Parathyroid adenoma (tissue), 2 donors: ENCODE results near the gene EIF6.

Source experiments
- H2AFZ ChIP-seq: fragments of 300-600 bp; sonication (generic); one replicate; pipeline ENCODE4 v1.7.0; 2017; ENCODE audit warnings: antibody characterized with exemption, mild to moderate bottlenecking
- H3K27ac ChIP-seq: fragments of 300-600 bp; sonication (generic); one replicate; pipeline ENCODE4 v1.7.0; 2017
- H3K27me3 ChIP-seq: fragments of 300-600 bp; sonication (generic); one replicate; pipeline ENCODE4 v1.7.0; 2017; ENCODE audit warnings: low read length; ENCODE audit not compliant: control insufficient read depth, insufficient read depth
- H3K36me3 ChIP-seq: fragments of 300-600 bp; sonication (generic); one replicate; pipeline ENCODE4 v1.7.0; 2017; ENCODE audit warnings: low read length; ENCODE audit not compliant: control insufficient read depth, insufficient read depth
- H3K4me1 ChIP-seq: fragments of 300-600 bp; sonication (generic); one replicate; pipeline ENCODE4 v1.7.0; 2017; ENCODE audit warnings: control low read depth
- H3K4me2 ChIP-seq: fragments of 300-600 bp; sonication (generic); one replicate; pipeline ENCODE4 v1.7.0; 2017; ENCODE audit warnings: low read length
- H3K4me3 ChIP-seq: fragments of 300-600 bp; sonication (generic); one replicate; pipeline ENCODE4 v1.7.0; 2017; ENCODE audit warnings: low read depth, low read length
- H3K79me2 ChIP-seq: fragments of 300-600 bp; sonication (generic); one replicate; pipeline ENCODE4 v1.7.0; 2017; ENCODE audit warnings: control low read depth
- H3K9ac ChIP-seq: fragments of 300-600 bp; sonication (generic); one replicate; pipeline ENCODE4 v1.7.0; 2017; ENCODE audit warnings: mild to moderate bottlenecking
- H3K9me3 ChIP-seq: fragments of 300-600 bp; sonication (generic); one replicate; pipeline ENCODE4 v1.7.0; 2017; ENCODE audit warnings: low read length; ENCODE audit not compliant: control insufficient read depth
- CTCF ChIP-seq: fragments of 300-600 bp; sonication (generic); IDR thresholded peaks from one replicate; pipeline ENCODE4 v1.7.0; 2017; ENCODE audit warnings: antibody characterized with exemption, mild to moderate bottlenecking
- donor health status: primary hyperparathyroidism.

The EIF6 gene

GRCh38 chr20:35286077-35286898 lies 1.7 kb upstream of the EIF6 start:
- Histone ChIP-seq H3K9me3 (no peaks in the 10 kb centered on the region), H3K27ac (no peak overlapping the region), H3K4me3 (no peak overlapping the region), H3K4me1 (peaks cover 3% of the 10 kb centered on the region), H2AFZ (no peak overlapping the region), H3K9ac (no peak overlapping the region), H3K36me3 (no peaks in the 10 kb centered on the region), H3K79me2 (peaks cover 14% of the 10 kb centered on the region), H3K27me3 (no peaks in the 10 kb centered on the region), H3K4me2 (no peak overlapping the region)
- TF ChIP-seq CTCF: no peak

- Histone ChIP-seq H3K36me3 (no peaks in the 10 kb centered on the region), H3K9ac (no peak overlapping the region), H3K27ac (no peak overlapping the region), H3K9me3 (no peaks in the 10 kb centered on the region), H3K4me1 (peaks cover 3% of the 10 kb centered on the region), H2AFZ (no peak overlapping the region), H3K27me3 (no peaks in the 10 kb centered on the region), H3K79me2 (peaks cover 14% of the 10 kb centered on the region), H3K4me3 (no peak overlapping the region), H3K4me2 (no peak overlapping the region)
- no peak for TF ChIP-seq CTCF
Measured at GRCh38 chr20:35285806-35286076, 1.2 kb upstream of the EIF6 start.

GRCh38 chr20:35284992-35285805 lies 627 bp upstream of the EIF6 start:
- Histone ChIP-seq H3K27me3 (no peaks in the 10 kb centered on the region), H3K4me1 (peaks cover 3% of the 10 kb centered on the region), H3K79me2 (peaks cover 14% of the 10 kb centered on the region), H3K36me3 (no peaks in the 10 kb centered on the region), H3K9ac (peak overlapping the region; percentile 76), H3K4me2 (peak overlapping the region; percentile 74), H3K4me3 (peak overlapping the region; percentile 85), H3K27ac (peak overlapping the region; percentile 70), H3K9me3 (no peaks in the 10 kb centered on the region), H2AFZ (peak overlapping the region; percentile 100)
- TF ChIP-seq CTCF: no peak

GRCh38 chr20:35283441-35284266 lies 918 bp downstream of the EIF6 start:
- Histone ChIP-seq H3K4me3 (peak overlapping the region; percentile 85), H3K36me3 (no peaks in the 10 kb centered on the region), H2AFZ (peak overlapping the region; percentile 100), H3K4me2 (peak overlapping the region; percentile 74), H3K79me2 (peaks cover 14% of the 10 kb centered on the region), H3K9ac (peak overlapping the region; percentile 76), H3K4me1 (peaks cover 5% of the 10 kb centered on the region), H3K27ac (peak overlapping the region; percentile 70), H3K9me3 (no peaks in the 10 kb centered on the region), H3K27me3 (no peaks in the 10 kb centered on the region)
- TF ChIP-seq CTCF: no peak
